T-helper 2 cell treated with Interferon-gamma antibody and Interleukin-4, amounts not matched to agents 100 ng/mL and 5 ng/mL, for 36 hours (primary cell): Measurements from ENCODE around the gene SLC25A51. TPM values are rescaled to one million over a fixed set of nuclear protein-coding genes. Genes with fewer than 3 reads are reported as not detected.

Source experiments
- intact Hi-C: fragments of 100-400 bp; cut with micrococcal nuclease; formaldehyde crosslinking; loops from one replicate; pipeline ENCODE4 v1.15.1; 2023
- total RNA-seq: library from RNA; stranded (reverse); gene quantifications from 2 replicates; pipeline ENCODE4 v1.2.3, GENCODE V29; 2022

Gene SLC25A51
- total RNA-seq = 31.3 and 31.9 TPM in 2 replicates

GRCh38 chr9:37903647-37904444 lies at the start of gene SLC25A51:
Gene SLC25A51 (minus strand): TSS chr9:37904127. CDS start chr9:37888550, 15,577 bp downstream.
- intact Hi-C loops = loop anchor here (1.0 to 5.0 kb wide), 7 partner anchors 103 to 489 kb away; partner anchors contain the start of genes ALDH1B1, DCAF10, EXOSC3 and POLR1E

GRCh38 chr9:37953206-37953774 lies 49.4 kb upstream of the SLC25A51 start:
- intact Hi-C loops = no loop called here

GRCh38 chr9:37952731-37953130 lies 48.8 kb upstream of the SLC25A51 start:
- intact Hi-C loops = no loop called here

GRCh38 chr9:37951671-37952449 lies 47.9 kb upstream of the SLC25A51 start:
- intact Hi-C loops = no loop called here

GRCh38 chr9:37950561-37950960 lies 46.6 kb upstream of the SLC25A51 start:
- intact Hi-C loops = no loop called here

- intact Hi-C loops = no loop called here
Measured at GRCh38 chr9:37949576-37949975, 45.6 kb upstream of the SLC25A51 start.

GRCh38 chr9:37948417-37948980 lies 44.6 kb upstream of the SLC25A51 start:
- intact Hi-C loops = no loop called here

- intact Hi-C loops = no loop called here
Measured at GRCh38 chr9:37947977-37948376, 44.0 kb upstream of the SLC25A51 start.

- intact Hi-C loops = no loop called here
Measured at GRCh38 chr9:37947471-37947870, 43.5 kb upstream of the SLC25A51 start.

GRCh38 chr9:37946971-37947370 lies 43.0 kb upstream of the SLC25A51 start:
- intact Hi-C loops = no loop called here

- intact Hi-C loops = no loop called here
Measured at GRCh38 chr9:37946041-37946440, 42.1 kb upstream of the SLC25A51 start.

GRCh38 chr9:37944671-37945481 lies 40.9 kb upstream of the SLC25A51 start:
- intact Hi-C loops = no loop called here

GRCh38 chr9:37944266-37944650 lies 40.3 kb upstream of the SLC25A51 start:
- intact Hi-C loops = no loop called here

- intact Hi-C loops = no loop called here
Measured at GRCh38 chr9:37943345-37944265, 39.7 kb upstream of the SLC25A51 start.

GRCh38 chr9:37942621-37943344 lies 38.9 kb upstream of the SLC25A51 start:
- intact Hi-C loops = no loop called here

GRCh38 chr9:37941253-37941652 lies 37.3 kb upstream of the SLC25A51 start:
- intact Hi-C loops = no loop called here

- intact Hi-C loops = no loop called here
Measured at GRCh38 chr9:37939575-37940095, 35.7 kb upstream of the SLC25A51 start.

GRCh38 chr9:37938121-37938891 lies 34.4 kb upstream of the SLC25A51 start:
- intact Hi-C loops = no loop called here
